ENCODE measurements around the gene CREB3L2. TPM values are rescaled to one million over a fixed set of nuclear protein-coding genes. Genes with fewer than 3 reads are reported as not detected.
"Not testable (repeated sequence)": the region's sequence is repeated elsewhere in the genome, so short reads cannot be mapped to it uniquely, and the experiment has no call there.

The CREB3L2 gene
- total and polyA plus RNA-seq, 3 experiments from 2014 or later: 12.5 to 25.0 (median 23.9) TPM

GRCh38 chr7:137987018-137987349 lies 14.9 kb downstream of the CREB3L2 start:
- H3K4me3 Mint-ChIP-seq: no peak overlapping the region
- peaks cover 0 to 8% (median 7%) of the 10 kb centered on the region in 5 donors for H3K9me3 Mint-ChIP-seq
- Histone ChIP-seq H3K27me3 (ENCODE audit: insufficient read depth, low read length, poor library complexity, severe bottlenecking) (no peaks in the 10 kb centered on the region), H3K4me3 (ENCODE audit: low read length) (no peak overlapping the region), H3K27ac (ENCODE audit: low read depth, low read length) (no peak overlapping the region), H3K9me3 (ENCODE audit: low read length) (no peaks in the 10 kb centered on the region), H3K4me1 (ENCODE audit: insufficient read depth, low read length) (peaks cover 7% of the 10 kb centered on the region), H3K36me3 (ENCODE audit: insufficient read depth, low read length) (no peaks in the 10 kb centered on the region)
- peaks cover 0 to 2% of the 10 kb centered on the region in 2 donors for H3K27me3 Mint-ChIP-seq
- H3K27ac Mint-ChIP-seq: no peak overlapping the region
- peaks cover 17 to 21% (median 20%) of the 10 kb centered on the region in 3 donors for H3K36me3 Mint-ChIP-seq
- H3K4me1 Mint-ChIP-seq: peaks cover 13 to 22% (median 20%) of the 10 kb centered on the region in 3 donors
- CTCF ChIA-PET: interaction anchor here (1.8 to 2.1 kb wide), 2 partner anchors 22 to 83 kb away, joined by 4 to 6 read pairs; no protein-coding TSS in a partner anchor
- no peak for DNase-seq
- POLR2A ChIA-PET: no interaction called here

DNA sequence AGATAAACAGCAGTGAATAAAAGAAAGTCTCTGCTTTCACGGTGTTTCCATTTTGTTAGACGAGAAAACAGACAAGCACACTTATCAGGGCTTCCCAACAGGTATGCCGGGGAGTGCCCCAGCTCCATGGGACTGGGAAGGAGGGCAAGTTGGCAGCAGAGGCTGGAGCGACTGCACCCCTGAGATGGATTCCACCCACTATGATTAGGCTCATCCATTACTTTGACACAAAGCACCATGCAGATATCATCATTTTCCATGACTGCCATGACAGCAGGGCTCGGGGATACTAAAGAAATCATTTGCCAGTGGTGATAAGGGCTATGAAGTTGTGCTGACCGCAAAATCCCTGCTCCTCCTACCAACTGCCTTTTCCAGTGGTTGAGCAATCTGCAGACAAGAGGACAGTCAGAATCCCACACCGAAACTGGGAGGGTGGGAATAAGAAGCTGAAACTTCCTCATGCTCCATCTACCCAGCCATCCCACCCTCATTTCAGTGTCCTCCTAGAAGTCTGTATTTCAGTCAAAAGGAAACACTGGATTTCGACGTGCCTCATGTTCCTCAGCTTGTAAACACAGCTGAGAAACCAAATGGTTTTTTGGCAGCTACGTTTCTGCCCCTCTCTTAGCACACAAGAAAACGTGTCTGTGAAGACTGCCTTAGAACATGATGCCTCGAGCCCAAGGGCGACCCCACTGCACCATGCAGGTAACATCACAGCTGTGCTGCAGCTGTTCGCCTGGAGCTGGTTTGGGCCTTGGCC lies 15.5 kb downstream of the CREB3L2 start:
- Histone ChIP-seq H3K4me1 (ENCODE audit: insufficient read depth, low read length) (peaks cover 7% of the 10 kb centered on the region), H3K27me3 (ENCODE audit: insufficient read depth, low read length, poor library complexity, severe bottlenecking) (no peaks in the 10 kb centered on the region), H3K9me3 (ENCODE audit: low read length) (no peaks in the 10 kb centered on the region), H3K27ac (ENCODE audit: low read depth, low read length) (no peak overlapping the region), H3K4me3 (ENCODE audit: low read length) (no peak overlapping the region), H3K36me3 (ENCODE audit: insufficient read depth, low read length) (no peaks in the 10 kb centered on the region)
- CTCF ChIA-PET: interaction anchor here (1.8 to 2.1 kb wide), 2 partner anchors 22 to 83 kb away, joined by 4 to 6 read pairs; no protein-coding TSS in a partner anchor
- DNase-seq: no peak
- H3K4me1 Mint-ChIP-seq: peaks cover 11 to 20% (median 18%) of the 10 kb centered on the region in 3 donors
- peaks cover 0 to 8% (median 7%) of the 10 kb centered on the region in 5 donors for H3K9me3 Mint-ChIP-seq
- peaks cover 17 to 25% (median 23%) of the 10 kb centered on the region in 3 donors for H3K36me3 Mint-ChIP-seq
- peak overlapping the region in 1 of 8 donors; percentile 60 for H3K27ac Mint-ChIP-seq
- H3K4me3 Mint-ChIP-seq: no peak overlapping the region
- POLR2A ChIA-PET: no interaction called here
- no peaks in the 10 kb centered on the region for H3K27me3 Mint-ChIP-seq

DNA sequence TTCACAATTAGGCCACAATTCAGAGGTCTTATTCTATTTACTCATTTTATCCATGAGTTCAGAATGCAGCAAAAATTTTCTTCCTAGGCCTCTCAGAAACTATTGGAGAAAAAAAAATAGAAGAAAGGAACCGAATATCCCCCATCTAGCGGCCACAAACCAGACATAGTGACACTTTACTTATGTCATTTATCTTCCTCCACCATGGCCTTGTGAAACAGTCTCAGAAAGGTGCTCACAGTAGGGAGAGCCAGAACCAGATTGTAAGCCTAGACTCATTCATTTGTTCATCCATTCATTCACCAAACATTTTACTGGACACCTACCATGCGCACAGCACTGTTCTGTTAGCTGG lies 16.0 kb downstream of the CREB3L2 start:
- H3K36me3 Mint-ChIP-seq: peaks cover 17 to 29% (median 23%) of the 10 kb centered on the region in 3 donors
- Histone ChIP-seq H3K9me3 (ENCODE audit: low read length) (no peaks in the 10 kb centered on the region), H3K27me3 (ENCODE audit: insufficient read depth, low read length, poor library complexity, severe bottlenecking) (no peaks in the 10 kb centered on the region), H3K4me1 (ENCODE audit: insufficient read depth, low read length) (peaks cover 7% of the 10 kb centered on the region), H3K4me3 (ENCODE audit: low read length) (no peak overlapping the region), H3K27ac (ENCODE audit: low read depth, low read length) (no peak overlapping the region), H3K36me3 (ENCODE audit: insufficient read depth, low read length) (no peaks in the 10 kb centered on the region)
- H3K4me1 Mint-ChIP-seq: peaks cover 16 to 24% (median 24%) of the 10 kb centered on the region in 3 donors
- DNase-seq: no peak
- H3K27ac Mint-ChIP-seq: peak overlapping the region in 1 of 8 donors; percentile 23
- no peaks in the 10 kb centered on the region for H3K27me3 Mint-ChIP-seq
- peaks cover 0 to 9% (median 7%) of the 10 kb centered on the region in 5 donors for H3K9me3 Mint-ChIP-seq
- CTCF ChIA-PET: no interaction called here
- POLR2A ChIA-PET: no interaction called here
- H3K4me3 Mint-ChIP-seq: no peak overlapping the region

GRCh38 chr7:137985253-137985896 lies 16.5 kb downstream of the CREB3L2 start:
- H3K4me1 ChIP-seq (ENCODE audit: insufficient read depth, low read length): peaks cover 7% of the 10 kb centered on the region
- peaks cover 0 to 9% (median 7%) of the 10 kb centered on the region in 5 donors for H3K9me3 Mint-ChIP-seq
- no peak overlapping the region for H3K27ac ChIP-seq (ENCODE audit: low read depth, low read length)
- POLR2A ChIA-PET: no interaction called here
- peak overlapping the region in 3 of 8 donors; percentile 7 to 33 (median 23) for H3K27ac Mint-ChIP-seq
- no peaks in the 10 kb centered on the region for H3K9me3 ChIP-seq (ENCODE audit: low read length)
- peaks cover 19 to 27% (median 26%) of the 10 kb centered on the region in 3 donors for H3K4me1 Mint-ChIP-seq
- H3K36me3 ChIP-seq (ENCODE audit: insufficient read depth, low read length): no peaks in the 10 kb centered on the region
- H3K4me3 ChIP-seq (ENCODE audit: low read length): no peak overlapping the region
- CTCF ChIA-PET: interaction anchor here (1.3 to 1.4 kb wide), 2 partner anchors 19 to 23 kb away, joined by 4 read pairs; no protein-coding TSS in a partner anchor
- no peaks in the 10 kb centered on the region for H3K27me3 Mint-ChIP-seq
- DNase-seq: no peak
- H3K27me3 ChIP-seq (ENCODE audit: insufficient read depth, low read length, poor library complexity, severe bottlenecking): no peaks in the 10 kb centered on the region
- no peak overlapping the region for H3K4me3 Mint-ChIP-seq
- H3K36me3 Mint-ChIP-seq: peaks cover 17 to 29% (median 23%) of the 10 kb centered on the region in 3 donors

GRCh38 chr7:137984181-137985041 lies 17.5 kb downstream of the CREB3L2 start:
- H3K4me1 ChIP-seq (ENCODE audit: insufficient read depth, low read length): peaks cover 7% of the 10 kb centered on the region
- Mint-ChIP-seq H3K9me3 (peaks cover 0 to 9% (median 7%) of the 10 kb centered on the region in 5 donors), H3K27me3 (no peaks in the 10 kb centered on the region), H3K4me1 (peaks cover 23 to 30% (median 29%) of the 10 kb centered on the region in 3 donors), H3K27ac (peak overlapping the region in 1 of 8 donors; percentile 82), H3K4me3 (no peak overlapping the region), H3K36me3 (peaks cover 19 to 29% (median 25%) of the 10 kb centered on the region in 3 donors)
- H3K4me3 ChIP-seq (ENCODE audit: low read length): no peak overlapping the region
- DNase-seq: no peak
- H3K27ac ChIP-seq (ENCODE audit: low read depth, low read length): no peak overlapping the region
- no peaks in the 10 kb centered on the region for H3K9me3 ChIP-seq (ENCODE audit: low read length)
- H3K36me3 ChIP-seq (ENCODE audit: insufficient read depth, low read length): no peaks in the 10 kb centered on the region
- ChIA-PET POLR2A (no interaction called here), CTCF (interaction anchor here (1.3 to 1.4 kb wide), 2 partner anchors 20 to 24 kb away, joined by 4 read pairs; no protein-coding TSS in a partner anchor)
- no peaks in the 10 kb centered on the region for H3K27me3 ChIP-seq (ENCODE audit: insufficient read depth, low read length, poor library complexity, severe bottlenecking)

DNA sequence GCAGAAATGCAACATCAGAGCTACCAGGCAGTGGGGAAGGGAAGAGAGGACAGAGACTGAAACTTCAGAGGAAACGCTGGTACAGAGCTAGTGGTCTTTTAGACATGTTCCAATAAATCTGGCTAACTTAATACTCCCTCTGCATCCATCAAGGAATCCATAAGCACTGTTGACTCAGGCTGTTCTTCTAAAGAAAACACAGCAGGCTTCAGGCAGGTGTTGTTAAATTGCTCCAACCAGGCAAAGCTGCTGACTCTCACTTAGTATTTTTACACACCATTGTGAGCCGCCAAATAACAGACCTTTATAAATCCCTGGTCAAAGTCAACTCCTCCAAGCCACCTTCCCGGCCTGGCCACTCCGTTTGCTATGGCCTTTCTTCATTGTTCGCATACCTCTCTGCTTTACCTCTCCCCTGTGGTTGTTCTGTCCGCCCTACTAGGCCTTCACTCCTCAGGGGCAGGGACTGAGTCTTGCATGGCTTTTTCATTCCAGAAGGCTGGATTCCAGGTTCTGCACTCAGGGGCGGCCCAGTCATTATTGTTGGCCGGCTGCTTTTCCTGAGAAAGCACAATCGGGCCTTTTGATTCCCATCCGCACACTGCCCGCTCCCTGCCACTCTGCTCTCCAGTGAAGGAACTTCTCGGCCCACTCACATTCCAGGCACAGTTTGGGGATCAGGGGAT lies 18.4 kb downstream of the CREB3L2 start:
- Histone ChIP-seq H3K27me3 (ENCODE audit: insufficient read depth, low read length, poor library complexity, severe bottlenecking) (no peaks in the 10 kb centered on the region), H3K36me3 (ENCODE audit: insufficient read depth, low read length) (no peaks in the 10 kb centered on the region), H3K9me3 (ENCODE audit: low read length) (no peaks in the 10 kb centered on the region), H3K27ac (ENCODE audit: low read depth, low read length) (no peak overlapping the region), H3K4me3 (ENCODE audit: low read length) (no peak overlapping the region), H3K4me1 (ENCODE audit: insufficient read depth, low read length) (peaks cover 7% of the 10 kb centered on the region)
- Mint-ChIP-seq H3K9me3 (peaks cover 0 to 9% (median 7%) of the 10 kb centered on the region in 5 donors), H3K4me1 (peaks cover 23 to 30% (median 29%) of the 10 kb centered on the region in 3 donors), H3K4me3 (no peak overlapping the region), H3K27ac (no peak overlapping the region), H3K27me3 (no peaks in the 10 kb centered on the region), H3K36me3 (peaks cover 19 to 29% (median 25%) of the 10 kb centered on the region in 3 donors)
- ChIA-PET CTCF (no interaction called here), POLR2A (no interaction called here)
- no peak for DNase-seq

- H3K27me3 Mint-ChIP-seq; DNase-seq; H3K4me3 ChIP-seq (ENCODE audit: low read length); H3K36me3 ChIP-seq (ENCODE audit: insufficient read depth, low read length); POLR2A ChIA-PET; H3K9me3 Mint-ChIP-seq; H3K9me3 ChIP-seq (ENCODE audit: low read length); H3K4me1 ChIP-seq (ENCODE audit: insufficient read depth, low read length); H3K27ac ChIP-seq (ENCODE audit: low read depth, low read length); H3K27me3 ChIP-seq (ENCODE audit: insufficient read depth, low read length, poor library complexity, severe bottlenecking); H3K4me3 Mint-ChIP-seq: not testable (repeated sequence)
- CTCF ChIA-PET: interaction anchor here (0.7 kb wide), 1 partner anchor 12 kb away, joined by 3 read pairs; no protein-coding TSS in a partner anchor
- H3K36me3 Mint-ChIP-seq: peaks cover 19 to 29% (median 25%) of the 10 kb centered on the region in 3 donors
- H3K27ac Mint-ChIP-seq: peak overlapping the region in 1 of 8 donors; percentile 32
- H3K4me1 Mint-ChIP-seq: peaks cover 26 to 31% (median 26%) of the 10 kb centered on the region in 3 donors
Measured at GRCh38 chr7:137982394-137982793, 19.5 kb downstream of the CREB3L2 start.

All from CD8-positive, alpha-beta memory T cell (primary cell).